NT2/D1 (cell line): ENCODE results near the gene CTIF.

ENCODE experiments used
- SUZ12 ChIP-seq: IDR thresholded peaks from 2 replicates; pipeline ENCODE4 v1.6.1; 2011; ENCODE audit not compliant: insufficient read length, insufficient read depth; ENCODE audit errors: extremely low read depth
- YY1 ChIP-seq: IDR thresholded peaks from 2 replicates; pipeline ENCODE4 v1.6.1; 2011; ENCODE audit not compliant: insufficient read length, insufficient read depth
- ZNF274 ChIP-seq: IDR thresholded peaks from 2 replicates; pipeline ENCODE4 v1.6.1; 2011; ENCODE audit warnings: mild to moderate bottlenecking, low read depth, low read length

DNA sequence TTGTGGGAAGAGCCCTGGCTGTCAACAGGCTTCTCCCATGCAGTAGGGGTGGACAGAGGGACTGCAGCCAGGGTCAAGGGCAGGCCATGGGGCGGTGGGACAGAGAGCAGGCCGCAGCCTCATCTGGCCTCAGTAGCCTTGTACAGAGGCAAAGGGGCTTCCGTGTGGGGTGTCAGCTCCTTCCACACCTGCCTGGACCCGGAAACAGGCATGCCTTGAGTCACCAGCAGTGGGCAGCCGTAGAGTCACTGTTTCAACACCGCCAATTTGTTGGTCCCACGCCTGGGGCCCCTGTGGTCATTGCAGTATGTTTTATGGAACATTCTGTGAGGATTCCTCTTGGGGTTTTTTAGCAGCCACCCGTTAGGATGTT is 238.9 kb downstream of the CTIF start:
- TF ChIP-seq ZNF274: no peak
- TF ChIP-seq YY1: no peak
- TF ChIP-seq SUZ12: no peak
